ENCODE results near the gene EXOSC5.
A peak's percentile ranks its signal among the peaks of the same experiment; 100 is the strongest.
"Not testable (repeated sequence)": the region's sequence is repeated elsewhere in the genome, so short reads cannot be mapped to it uniquely, and the experiment has no call there.

The EXOSC5 gene

GRCh38 chr19:41405776-41406175 is 8.6 kb upstream of the EXOSC5 start:
- no peak for DNase-seq (ENCODE audit: low spot score)

GRCh38 chr19:41403181-41403970 is 6.2 kb upstream of the EXOSC5 start:
- DNase-seq (ENCODE audit: low spot score), result no peak

- DNase-seq (ENCODE audit: low spot score), result no peak
These were observed 4.9 kb upstream of the EXOSC5 start for GRCh38 chr19:41402010-41402409.

- DNase-seq (ENCODE audit: low spot score), result no peak
These were observed 4.3 kb upstream of the EXOSC5 start for GRCh38 chr19:41401483-41401882.

- no peak for DNase-seq (ENCODE audit: low spot score)
These were observed 2.4 kb upstream of the EXOSC5 start for GRCh38 chr19:41399525-41399924.

- DNase-seq (ENCODE audit: low spot score), result no peak
These were observed 1.9 kb upstream of the EXOSC5 start for GRCh38 chr19:41399091-41399490.

GRCh38 chr19:41398598-41398997 is 1.4 kb upstream of the EXOSC5 start:
- no peak for DNase-seq (ENCODE audit: low spot score)

- DNase-seq (ENCODE audit: low spot score), result no peak
These were observed 875 bp upstream of the EXOSC5 start for GRCh38 chr19:41398050-41398418.

GRCh38 chr19:41395355-41395754 is 1.8 kb downstream of the EXOSC5 start:
- no peak for DNase-seq (ENCODE audit: low spot score)

- no peak for DNase-seq (ENCODE audit: low spot score)
These were observed 4.4 kb downstream of the EXOSC5 start for GRCh38 chr19:41392775-41393174.

- no peak for DNase-seq (ENCODE audit: low spot score)
These were observed 5.5 kb downstream of the EXOSC5 start for GRCh38 chr19:41391618-41392017.

GRCh38 chr19:41386442-41386841 is 10.7 kb downstream of the EXOSC5 start:
- DNase-seq (ENCODE audit: low spot score), result no peak

- DNase-seq (ENCODE audit: low spot score), result no peak
These were observed 12.8 kb downstream of the EXOSC5 start for GRCh38 chr19:41384351-41384750.

- DNase-seq (ENCODE audit: low spot score), result not testable (repeated sequence)
These were observed 15.6 kb downstream of the EXOSC5 start for GRCh38 chr19:41381536-41381935.

GRCh38 chr19:41377977-41378709 is 19.0 kb downstream of the EXOSC5 start:
- DNase-seq (ENCODE audit: low spot score), result no peak

- no peak for DNase-seq (ENCODE audit: low spot score)
These were observed 20.2 kb downstream of the EXOSC5 start for GRCh38 chr19:41376998-41377365.

GRCh38 chr19:41376241-41376997 is 20.7 kb downstream of the EXOSC5 start, which contains the start of gene TMEM91:
Gene TMEM91 (plus strand): TSS chr19:41376533. CDS start chr19:41378310, 1,777 bp downstream.
- no peak for DNase-seq (ENCODE audit: low spot score)

- no peak for DNase-seq (ENCODE audit: low spot score)
These were observed 23.2 kb downstream of the EXOSC5 start for GRCh38 chr19:41373993-41374392.

GRCh38 chr19:41372501-41372900 is 24.7 kb downstream of the EXOSC5 start:
- DNase-seq (ENCODE audit: low spot score), result no peak

- DNase-seq (ENCODE audit: low spot score), result no peak
These were observed 25.6 kb downstream of the EXOSC5 start for GRCh38 chr19:41371541-41371940.

- not testable (repeated sequence) for DNase-seq (ENCODE audit: low spot score)
These were observed 26.0 kb downstream of the EXOSC5 start for GRCh38 chr19:41371119-41371518.

GRCh38 chr19:41369769-41370168 is 27.4 kb downstream of the EXOSC5 start:
- DNase-seq (ENCODE audit: low spot score), result no peak

GRCh38 chr19:41367848-41368301 is 29.3 kb downstream of the EXOSC5 start:
- DNase-seq (ENCODE audit: low spot score), result peak; percentile 56

Measured in hematopoietic multipotent progenitor cell treated with erythropoietin and hydrocortisone succinate and interleukin-3 and kit ligand, for 17 days (in vitro differentiated cells).